NCI-H524 (cell line): ENCODE measurements around the gene PTPN13.
A peak's percentile ranks its signal among the peaks of the same experiment; 100 is the strongest.

ENCODE experiments used
- DNase-seq, 2 experiments: peaks; one replicate each; lab custom pipeline; 2025; lab: John Stamatoyannopoulos, UW

The PTPN13 gene

DNA sequence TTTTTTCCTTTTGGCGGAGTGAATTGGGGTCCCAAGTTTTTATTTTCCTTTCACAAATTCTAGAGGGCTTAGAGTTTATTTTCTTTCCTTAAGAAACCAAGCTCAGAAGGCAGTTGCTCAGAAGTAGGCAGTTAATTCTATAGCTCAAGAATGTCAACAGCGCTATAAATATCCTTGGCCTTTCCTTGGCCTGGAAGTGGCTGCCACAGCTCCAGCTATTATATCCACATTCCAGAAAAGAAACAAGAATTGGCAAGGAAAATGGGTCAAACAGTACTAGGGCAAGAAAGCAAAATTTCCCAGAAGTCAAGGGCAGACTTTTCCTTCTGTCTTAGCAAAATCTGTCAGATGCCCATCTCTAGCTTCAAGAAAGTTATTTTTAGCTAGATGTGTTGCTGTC is 224.1 kb downstream of the PTPN13 start:
- DNase-seq, result no peak

DNA sequence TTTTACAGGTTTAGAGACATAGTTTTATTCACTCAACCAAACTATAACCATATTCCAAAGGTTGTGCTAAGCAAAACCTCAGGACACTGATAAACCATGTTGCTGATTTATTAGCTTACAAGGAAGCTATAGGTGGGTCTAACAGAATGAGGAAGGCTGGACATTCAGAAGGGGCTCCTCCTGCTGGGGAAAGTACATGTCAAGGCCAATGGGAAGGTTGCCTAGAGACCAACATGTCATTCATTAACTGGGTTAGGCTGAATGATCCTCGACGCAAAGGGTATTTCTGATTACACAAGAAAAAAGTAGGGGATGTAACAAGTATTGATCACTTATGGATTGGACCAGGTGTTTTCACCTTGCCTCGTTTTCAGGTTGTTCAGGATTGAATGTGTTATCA is 224.7 kb downstream of the PTPN13 start:
- DNase-seq, result no peak

DNA sequence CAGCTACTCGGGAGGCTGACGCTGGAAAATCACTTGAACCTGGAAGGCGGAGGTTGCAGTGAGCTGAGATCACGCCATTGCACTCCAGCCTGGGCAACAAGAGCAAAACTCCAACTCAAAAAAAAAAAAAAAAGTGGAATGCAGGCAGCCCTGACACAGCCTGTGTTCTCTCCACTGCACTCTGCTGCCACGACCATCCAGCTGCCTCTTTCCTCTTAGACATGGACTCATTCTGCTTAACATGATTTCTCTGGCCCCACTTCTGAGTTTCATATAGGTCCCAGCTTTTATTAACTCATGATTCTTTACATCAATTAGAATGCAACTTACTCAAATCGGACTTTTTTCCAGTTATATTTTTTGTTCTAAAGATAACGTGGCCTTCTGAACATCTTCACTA is 225.4 kb downstream of the PTPN13 start:
- no peak for DNase-seq

DNA sequence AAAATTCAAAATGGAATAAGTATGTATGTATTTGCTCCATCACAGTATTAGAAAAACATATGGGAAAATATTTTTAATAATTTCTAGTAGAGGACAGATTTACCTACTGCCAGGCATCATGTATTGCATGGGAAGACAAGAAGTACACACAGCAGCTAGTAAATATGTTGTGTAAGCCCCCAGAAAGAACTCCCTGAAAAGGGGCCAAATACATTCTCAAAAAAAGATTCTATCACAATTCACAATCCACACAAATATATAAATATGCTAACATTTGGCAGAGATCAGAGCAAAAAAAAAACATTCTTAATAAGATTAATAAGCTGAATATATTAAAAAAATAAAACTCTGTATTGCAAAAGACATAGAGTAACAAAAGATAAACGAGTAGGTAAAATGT is 227.0 kb downstream of the PTPN13 start:
- DNase-seq, result no peak

DNA sequence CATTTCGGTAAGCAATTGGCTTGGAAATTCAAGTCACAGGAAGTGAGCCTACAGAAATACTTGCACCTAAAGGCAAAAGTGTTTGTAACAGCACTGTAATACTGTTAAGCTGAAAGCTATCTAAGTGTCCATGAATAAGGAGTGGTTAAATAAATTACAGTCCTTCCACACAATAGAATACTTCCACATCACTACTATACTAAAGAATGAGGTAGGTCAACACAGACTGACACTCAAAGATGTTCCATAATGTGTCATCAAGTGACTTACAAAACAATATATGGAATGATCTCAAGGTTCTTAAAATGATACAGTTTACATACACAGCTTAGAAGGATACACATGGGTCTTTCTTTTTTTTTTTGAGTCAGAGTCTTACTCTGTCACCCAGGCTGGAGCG is 228.0 kb downstream of the PTPN13 start:
- no peak for DNase-seq

DNA sequence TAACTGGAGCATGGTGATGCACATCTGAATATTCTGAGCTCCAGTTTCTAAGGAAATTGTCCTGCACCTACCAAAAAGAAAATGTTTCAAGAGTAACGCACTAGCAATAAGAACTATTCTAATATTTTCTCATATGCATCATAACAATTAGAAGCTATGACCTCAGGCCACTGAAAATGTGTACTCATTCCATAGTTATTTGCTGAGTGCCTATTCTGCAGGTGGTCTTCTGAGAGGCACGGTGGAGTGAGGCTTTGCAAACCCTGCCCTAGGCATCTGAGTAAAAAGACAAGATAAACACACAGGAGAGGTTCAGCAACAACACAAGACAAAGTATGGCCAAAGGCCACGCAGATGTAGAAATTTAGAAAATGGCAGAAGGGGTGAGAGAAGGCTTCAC is 231.4 kb downstream of the PTPN13 start:
- DNase-seq, result no peak

DNA sequence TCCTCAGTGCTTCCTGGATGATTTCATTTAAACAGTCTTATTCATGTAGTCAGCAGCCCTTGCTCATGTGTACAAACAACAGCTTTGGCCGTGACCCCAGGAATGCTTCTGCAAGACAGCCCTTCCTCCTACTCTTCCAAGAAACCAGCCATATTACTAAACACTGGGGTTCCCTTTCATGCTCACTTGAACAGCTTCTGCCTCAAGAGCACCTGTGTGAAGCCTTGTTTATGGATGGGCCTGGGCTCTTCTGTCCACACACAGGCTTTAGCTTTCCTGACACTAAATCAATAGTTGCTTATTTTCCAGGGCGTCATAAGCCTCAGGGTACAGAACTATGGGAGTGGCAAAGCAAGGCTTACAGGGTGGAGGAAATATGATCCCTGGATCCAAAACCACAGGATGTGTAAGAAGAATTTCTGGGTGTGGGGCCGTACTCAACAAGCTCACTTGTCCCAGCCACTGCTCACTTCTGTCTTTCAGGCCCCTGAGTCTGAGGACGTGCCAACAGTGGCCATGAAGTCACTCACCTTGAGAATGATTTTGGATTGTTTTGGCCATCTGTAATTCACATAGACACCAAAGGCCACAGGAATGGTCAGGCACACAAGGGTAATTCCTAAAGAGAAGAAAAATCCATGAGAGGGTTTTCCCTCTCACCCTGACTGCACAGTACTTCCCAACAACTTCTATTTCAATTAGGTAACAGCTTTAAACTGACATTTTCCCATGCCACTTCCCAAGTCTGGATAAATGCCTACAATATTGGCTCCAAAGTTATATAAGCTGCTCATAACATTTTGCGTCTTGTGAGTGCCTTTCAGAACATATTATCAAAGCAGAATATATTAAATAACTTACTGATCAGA is 237.4 kb downstream of the PTPN13 start:
- DNase-seq, result no peak

DNA sequence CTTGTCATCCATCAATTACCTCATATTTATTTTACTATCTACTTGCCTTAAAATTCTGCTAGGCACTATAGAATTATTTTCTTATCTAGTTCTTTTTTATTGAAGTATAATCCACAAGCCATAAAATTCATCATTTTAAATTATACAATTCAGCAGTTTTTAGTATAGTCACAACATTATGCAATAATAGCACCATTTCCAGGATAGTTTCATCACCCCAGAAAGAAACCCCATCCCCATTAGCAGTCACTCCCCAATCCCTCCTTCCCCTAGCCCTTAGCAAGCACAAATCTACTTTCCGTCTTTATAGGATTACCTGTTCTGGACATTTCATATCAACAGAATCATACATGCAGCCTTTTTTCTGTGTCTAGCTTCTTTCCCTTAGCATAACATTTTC is 239.5 kb downstream of the PTPN13 start:
- no peak for DNase-seq

DNA sequence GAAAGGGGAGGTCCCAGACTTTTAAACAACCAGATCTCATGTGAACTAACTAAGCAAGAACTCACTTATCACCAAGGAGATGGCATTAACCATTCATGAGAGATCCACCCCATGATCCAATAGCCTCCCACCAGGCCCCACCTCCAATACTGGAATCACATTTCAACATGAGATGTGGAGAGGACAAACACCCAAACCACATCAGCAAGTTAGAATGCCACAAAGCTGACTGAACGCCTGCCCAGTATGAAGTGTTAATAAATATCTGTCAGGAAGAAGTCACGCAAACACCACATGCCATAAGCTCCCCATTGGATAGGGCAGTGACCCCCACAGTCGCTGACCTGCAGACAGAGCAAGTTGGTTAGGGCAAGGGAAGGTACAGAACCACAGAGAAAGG is 240.8 kb downstream of the PTPN13 start:
- no peak for DNase-seq

DNA sequence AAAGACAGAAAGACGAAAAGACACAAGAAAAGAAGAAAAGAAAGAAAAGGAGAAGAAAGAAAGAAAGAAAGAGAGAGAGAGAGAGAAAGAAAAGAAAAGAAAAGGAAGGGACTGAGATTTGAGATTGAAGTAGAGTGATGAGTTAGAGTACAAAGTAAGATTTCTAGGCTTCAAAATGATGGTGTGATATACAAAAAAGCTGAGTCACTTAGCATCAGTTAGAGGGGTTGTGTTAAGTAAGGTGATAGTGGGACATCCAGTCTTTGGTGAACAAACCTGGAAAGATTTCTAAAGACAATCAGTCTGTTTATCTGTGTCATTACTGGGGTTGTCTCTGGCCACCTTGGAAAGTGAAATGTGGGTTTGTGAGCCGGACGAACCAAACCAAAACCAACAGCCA is 241.6 kb downstream of the PTPN13 start:
- DNase-seq, result no peak

DNA sequence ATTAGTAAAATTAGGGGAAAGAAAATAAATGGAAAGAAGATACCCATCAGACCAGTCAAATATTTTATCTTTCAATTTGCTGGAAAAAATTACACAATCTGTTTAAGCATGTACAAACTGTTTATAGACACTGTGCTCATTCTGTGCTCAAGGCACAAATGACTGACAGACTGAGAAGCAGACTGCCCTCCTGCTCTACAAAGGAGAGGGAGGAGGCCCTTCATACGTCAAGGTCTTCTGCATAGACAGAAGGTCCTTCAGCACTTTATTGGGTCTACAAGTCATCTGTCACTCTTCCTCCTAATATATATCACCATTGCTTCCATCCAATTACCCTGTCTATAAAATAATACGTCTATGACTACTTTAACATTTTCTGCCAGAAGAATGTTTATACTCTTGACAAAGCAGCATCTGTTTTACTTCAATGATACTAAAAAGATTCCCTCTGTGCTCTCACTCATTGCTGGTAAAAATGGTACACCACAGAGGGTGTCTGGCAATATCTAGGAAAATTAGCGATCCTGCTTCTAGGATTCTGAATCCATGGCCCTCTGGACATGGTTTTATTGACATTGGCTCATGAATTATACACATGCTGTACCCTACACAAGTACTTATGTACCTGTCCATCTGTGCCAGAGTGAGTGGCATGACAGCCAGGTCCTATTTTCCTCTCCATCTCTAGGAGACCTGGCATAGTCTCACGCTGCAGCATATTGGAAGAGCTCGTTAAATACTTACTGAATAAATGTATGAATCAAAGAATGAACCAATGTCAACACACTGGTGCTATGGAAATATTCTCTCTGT is 243.8 kb downstream of the PTPN13 start:
- DNase-seq, result peak; percentile 34 to 67

DNA sequence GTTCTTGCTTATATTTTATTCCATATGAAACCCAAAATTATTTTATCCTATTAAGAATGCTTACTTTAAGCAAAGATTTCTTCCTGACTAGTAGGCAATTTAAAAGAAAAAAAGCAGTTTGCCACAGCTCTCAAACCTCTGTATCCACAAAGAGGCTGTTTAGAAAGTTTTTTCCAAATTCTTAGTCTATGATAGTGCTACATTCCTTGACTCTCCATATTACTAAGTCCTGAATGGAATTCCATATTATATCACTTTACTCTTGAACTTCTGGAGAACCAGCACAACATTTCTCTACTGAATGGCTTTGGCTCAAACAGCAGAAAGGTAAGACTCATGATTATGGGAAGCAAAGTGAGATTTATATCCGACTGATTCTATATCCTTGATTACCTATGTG is 246.7 kb downstream of the PTPN13 start:
- DNase-seq, result no peak

DNA sequence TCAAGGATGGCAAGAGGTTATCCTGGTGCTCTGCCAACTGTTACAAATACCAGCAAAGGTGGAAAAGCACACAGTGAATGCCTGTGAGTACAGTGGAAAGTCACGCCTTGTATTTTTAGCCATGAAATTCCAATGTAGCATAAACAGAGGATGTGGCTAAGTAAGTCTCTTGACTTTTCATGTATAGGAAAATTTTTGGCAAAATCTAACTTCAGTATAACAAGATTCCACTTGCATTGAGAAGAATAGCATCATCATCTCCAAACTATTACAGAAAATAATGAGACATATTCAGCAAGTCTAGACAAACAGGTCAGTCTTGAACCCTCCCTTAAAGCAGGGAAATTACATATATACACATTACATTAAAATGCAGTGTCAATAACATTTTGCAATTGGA is 247.2 kb downstream of the PTPN13 start:
- no peak for DNase-seq

DNA sequence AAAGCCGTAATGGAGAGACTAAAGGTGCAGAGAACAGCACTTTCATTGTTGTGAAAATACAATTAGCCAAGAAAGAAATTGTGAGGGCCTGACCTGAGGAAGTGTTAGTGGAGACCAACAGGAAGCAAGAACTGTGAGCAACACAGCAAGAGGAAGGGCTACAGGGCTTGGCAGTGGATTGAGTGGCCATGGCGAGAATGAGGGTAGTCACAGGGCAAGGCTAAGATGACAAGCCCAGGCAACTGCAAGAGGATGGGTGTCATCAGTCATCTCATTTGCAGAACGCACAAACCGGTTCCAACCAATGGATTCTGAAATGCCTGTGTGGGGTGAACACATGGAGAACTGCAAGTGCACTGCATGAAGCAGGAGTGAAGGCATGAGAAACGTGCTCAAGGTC is 251.5 kb downstream of the PTPN13 start:
- no peak for DNase-seq

DNA sequence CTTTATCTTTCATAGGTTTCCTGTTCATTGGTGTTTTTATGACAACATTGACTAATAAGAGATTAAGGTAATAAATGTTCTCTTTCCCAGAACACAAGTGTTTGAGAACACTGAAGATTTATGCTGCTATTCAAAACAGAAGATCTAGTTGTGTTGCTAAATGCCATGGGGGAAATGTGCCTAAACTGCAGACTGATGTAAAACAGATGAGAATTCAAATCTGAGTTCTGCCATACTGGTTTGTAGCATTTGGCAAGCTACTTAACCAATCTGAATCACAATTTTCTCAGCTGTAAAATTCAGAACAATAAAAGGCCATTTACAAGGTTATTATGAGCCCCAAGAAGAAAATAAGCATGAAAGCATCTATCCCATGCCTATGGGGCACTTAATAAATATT is 252.8 kb downstream of the PTPN13 start:
- no peak for DNase-seq

DNA sequence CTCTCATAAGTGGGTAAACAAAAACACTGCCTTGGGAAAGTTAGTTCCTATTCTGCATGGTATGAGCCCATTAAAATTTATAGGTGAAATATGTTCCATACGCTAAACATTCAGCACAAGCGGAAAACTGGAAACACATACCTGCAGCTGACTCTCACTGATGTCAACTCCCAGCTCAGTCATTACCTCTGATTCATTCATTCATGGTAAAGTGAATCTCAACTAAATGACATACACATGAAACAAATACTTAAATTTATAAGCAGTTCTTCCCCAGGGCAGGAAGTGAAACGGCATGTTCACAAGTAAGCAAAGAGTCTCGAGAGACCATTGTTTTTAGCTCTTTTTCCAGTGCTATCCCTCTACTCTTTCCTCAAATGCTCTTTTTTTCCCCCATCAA is 253.5 kb downstream of the PTPN13 start:
- no peak for DNase-seq

DNA sequence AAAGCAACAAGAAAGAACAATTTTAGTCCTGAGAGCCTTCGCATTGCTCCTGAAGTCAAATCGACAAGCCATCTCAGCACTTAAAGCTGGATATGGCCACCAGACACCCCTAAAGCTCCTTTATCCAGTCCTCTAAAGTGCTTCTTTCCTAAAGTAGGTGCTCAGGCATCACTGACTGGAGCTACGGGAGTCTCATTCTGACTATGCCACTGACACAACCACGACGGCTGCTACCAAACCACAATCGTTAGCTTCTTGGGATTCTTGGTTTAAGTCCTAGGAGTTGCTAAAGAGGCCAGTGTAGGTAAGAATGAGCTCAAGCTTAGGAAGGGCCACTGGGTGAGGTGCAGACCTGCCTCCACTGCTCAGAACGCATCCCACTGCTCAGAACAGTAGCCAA is 254.0 kb downstream of the PTPN13 start:
- DNase-seq, result no peak

DNA sequence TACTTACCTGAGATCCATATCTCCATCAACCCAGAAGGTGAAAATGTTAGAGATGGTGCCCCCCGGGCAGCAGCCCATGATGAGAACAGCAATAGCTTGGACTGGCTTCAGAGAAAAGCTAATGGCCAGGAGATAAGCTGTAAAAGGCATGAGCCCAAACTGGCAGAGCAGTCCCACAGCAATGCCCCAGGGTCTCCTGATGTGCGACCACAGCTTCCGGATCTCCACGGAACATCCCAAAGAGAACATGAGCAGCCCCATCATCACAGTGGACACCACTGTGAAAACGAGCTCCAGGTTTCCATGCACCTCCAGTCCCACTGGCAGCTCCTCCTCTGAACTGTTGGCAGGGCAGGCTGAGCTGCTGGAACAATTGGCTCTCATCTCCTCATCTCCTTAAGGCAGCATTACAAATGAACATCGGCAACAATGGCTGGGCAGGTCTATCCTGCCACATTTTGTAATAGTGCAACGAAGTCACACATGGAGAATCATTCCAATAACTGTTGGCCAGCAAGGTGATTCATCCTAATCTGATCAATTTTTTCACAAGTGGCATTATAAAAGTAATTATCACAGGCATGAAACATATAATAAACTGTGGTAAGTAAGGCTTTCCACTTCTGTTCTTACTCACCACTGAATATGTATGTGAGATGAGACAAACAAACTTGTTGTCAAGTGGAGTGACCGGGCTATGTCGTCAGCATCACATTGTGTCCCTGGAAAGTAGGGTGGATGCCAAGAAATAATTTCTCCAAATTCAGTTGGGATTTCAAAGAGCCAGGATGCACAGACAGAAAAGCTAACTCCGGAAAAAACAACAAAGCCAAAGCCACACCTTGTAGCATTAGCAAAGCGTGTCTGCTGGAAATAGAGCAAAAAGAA is 254.9 kb downstream of the PTPN13 start, which contains the start of gene SLC10A6:
Gene SLC10A6, minus strand, starts transcription at position 653 of the 888 bp plus-strand sequence. Its CDS starts 269 bp downstream, at position 384.
- DNase-seq, result no peak

DNA sequence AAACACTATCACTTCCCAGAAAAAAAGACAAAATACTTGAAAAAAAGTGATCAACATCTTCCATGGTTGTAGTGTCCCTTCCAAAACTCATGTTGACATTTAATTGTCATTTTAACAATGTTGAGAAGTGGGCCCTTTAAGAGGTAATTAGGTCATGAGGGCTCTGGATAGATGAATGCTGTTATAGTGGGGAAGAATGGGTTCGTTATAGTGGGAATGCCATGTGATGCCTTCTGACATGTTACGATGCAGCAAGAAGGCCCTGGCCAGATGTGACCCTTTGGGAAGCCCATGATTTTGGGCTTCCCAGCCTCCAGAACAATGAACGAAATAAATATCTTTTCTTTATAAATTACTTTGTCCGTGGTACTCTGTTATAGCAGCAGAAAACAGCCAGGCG is 259.1 kb downstream of the PTPN13 start:
- DNase-seq, result no peak

DNA sequence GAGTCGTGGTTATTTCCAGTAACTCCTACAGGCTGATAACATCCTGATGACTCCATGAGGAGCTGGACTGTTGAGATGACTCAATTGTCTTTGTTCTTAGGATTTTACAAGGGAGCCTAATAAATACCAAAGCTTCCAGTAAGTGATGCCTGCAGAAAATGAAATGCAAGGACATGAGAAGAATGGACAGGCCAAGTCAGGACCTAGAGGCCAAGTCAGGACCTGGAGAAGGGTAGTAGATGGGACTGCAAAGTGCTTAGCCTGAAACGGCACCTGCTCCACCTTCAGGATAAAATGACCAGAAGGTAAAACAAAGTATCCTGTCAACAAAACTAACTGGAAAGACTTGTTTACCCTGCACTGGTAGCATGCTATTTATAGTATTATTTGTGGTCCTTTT is 261.5 kb downstream of the PTPN13 start:
- DNase-seq, result no peak

DNA sequence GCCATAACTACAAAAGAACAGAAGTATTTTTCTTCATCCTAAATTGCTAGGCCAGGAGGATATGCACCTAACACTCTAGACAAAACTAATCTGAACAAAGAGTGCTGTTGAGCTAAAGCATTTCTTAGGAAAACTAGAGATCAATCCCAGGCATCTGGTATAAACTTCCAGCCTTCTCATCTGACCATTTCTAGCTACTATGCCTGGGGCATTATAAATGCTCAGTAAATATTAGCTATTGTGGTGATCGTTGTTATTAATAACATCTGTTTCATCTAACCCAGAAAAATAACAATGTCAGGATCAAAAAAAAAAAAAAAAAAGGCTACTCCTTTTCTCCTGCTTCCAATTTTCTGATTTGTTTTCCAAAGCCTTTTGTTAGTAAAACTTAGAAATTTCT is 262.8 kb downstream of the PTPN13 start:
- DNase-seq, result no peak

DNA sequence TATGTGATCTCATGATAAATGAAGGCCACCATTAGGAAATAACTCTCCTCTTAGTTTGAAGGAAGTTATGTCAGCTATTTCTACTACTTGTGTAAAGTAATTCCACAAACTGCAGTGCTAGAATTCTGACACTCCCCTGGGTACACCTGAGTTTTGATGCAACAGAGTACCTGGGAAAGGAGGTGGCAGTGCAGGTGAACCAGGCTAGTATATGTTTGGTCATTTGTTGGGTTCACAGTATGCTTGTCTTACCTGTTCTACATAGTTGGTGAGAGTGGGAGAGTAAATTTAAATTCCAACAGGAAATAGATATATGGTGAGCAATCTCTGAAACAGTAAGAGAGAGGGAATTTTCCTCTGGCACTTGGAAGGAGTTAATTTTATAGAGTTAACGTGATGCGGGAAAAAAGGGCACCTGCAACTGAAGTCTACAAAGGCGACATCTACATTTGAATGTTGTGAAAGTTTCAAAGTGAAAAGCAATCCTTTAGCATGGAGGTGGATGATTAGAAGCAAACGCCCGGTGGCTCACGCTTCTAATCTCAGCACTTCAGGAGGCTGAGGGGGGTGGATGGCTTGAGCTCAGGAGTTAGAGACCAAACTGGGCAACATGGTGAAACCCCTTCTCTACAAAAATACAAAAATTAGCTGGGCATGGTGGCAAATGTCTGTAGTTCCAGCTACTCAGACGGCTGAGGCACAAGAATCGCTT is 263.4 kb downstream of the PTPN13 start:
- DNase-seq, result no peak
